Activated CD4-positive, alpha-beta T cell treated with anti-CD3 and anti-CD28 coated beads, Interleukin-10, Interleukin-2, amounts not matched to agents 100 ng/mL and 50 ng/mL, durations not matched to agents 16 hours and 8 hours (primary cell): ENCODE measurements around the gene CAPN3.

ENCODE experiments used
- DNase-seq: peaks from one replicate; pipeline ENCODE4 v3.0.0-alpha.2; 2020

Gene CAPN3

DNA sequence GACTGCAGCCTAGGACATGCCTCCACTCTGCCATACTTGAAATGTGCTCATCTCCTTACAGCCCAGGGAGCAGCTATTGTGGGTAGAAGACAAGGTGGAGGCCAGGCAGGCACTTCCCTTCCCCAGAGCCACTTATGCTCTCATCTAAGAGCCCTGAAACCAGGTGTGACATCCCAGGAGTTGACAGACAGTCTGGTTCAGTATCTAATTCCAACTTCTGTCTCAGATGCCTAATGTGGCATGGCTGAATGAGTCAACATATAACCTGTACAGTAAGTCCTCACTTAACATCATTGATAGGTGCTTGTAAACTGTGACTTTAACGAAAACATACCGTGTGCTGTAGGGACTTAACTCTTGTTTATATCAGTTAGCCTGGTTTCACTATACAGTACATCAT lies 1.2 kb upstream of the CAPN3 start:
- no peak for DNase-seq

DNA sequence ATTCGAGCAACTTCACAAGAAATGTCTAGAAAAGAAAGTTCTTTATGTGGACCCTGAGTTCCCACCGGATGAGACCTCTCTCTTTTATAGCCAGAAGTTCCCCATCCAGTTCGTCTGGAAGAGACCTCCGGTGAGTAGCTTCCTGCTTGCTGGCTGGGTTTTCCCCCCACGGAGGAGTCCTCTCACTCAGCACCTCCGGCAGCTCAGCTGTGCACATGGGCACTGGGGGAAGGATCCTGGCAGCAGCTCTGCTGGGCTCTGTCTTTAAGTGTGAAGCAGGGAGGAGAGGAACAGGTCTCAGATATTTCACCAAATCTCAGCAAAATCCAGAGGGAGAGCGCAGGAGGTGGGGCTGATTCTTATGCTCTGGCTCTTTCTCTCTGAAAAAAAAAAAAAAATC lies 684 bp downstream of the CAPN3 start:
- DNase-seq = no peak

DNA sequence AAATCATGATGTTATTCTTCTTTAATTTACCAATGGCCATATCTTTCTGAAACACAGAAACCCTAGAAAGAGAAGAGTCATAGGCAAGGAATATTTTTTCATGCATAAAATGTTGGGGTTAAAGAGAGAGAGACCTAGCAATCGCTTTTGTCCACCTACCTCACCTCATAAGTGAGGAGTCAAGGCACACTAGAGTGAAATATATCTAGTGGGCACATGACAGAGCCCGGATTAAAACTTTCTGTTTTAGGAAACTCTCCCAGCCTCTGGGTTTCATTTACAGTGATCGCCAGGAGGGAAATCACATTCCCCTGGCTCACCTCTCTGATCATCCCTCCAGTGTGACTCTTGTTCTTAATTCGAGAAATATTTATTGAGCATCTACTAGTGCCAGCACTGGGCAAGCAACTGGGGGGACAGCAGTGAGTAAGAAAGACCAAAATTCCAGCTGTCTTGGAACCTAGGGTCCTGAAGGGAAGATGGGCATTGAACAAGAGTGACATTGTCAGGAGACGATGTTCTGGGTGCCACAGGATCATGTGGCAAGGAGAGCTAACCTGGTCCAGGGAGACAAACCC lies 1.3 kb downstream of the CAPN3 start:
- no peak for DNase-seq

DNA sequence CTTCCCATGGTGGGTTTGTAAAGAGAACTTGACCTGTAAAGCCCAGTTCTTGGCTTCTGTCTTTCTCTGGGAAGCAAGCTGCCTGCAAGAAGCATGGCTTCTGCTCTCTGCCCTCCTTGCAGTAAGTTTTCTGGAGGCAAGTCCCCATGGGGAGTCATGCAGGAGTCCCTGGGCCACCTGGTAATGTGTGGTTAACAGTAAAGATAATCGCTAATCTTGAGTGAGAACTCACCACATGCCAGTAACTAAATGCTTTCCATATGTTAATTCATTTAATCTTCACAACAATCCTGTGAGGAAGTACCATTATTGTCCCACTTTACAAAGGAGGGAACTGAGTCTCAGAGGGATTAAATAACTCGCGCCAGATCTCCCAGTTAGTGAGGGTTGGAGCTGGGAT lies 4.2 kb downstream of the CAPN3 start:
- DNase-seq = no peak

DNA sequence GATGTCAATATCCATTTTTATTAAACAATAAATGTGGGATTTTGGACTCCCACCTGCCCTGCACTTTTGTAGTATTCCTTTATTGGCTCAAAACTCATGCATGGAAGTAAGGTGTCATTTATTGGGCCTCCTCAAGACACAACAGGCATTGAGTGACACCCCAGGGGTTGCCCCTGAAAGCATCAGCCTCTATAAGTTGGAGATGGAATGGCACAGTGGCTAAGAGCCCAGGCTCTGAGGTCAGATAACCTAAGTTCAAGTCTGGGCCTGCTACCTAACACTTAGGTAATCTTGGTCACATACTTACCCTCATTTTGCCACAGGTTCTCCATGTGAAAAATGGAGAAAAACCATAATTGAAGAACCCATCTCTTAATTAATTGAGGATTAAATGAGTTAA lies 4.6 kb downstream of the CAPN3 start:
- DNase-seq = no peak

DNA sequence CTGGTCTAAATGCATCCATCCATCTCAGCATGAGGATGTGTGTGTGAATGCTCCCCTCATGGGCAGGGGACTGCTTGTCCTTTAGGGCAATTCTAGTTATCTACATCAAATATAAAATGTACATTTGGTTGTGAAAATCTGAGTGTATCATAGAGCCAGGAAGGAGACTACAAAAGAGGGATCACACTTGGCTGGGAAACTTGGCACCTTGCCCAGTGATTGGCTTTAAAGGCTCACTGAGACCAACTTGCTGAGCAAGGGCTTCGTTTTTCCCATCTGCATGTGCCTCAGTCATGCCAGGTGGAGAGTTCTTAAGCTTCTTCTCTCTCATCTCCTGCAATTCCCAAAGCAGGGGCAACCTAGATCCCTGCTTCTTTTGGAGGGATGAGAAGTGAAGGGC lies 5.2 kb downstream of the CAPN3 start:
- no peak for DNase-seq

DNA sequence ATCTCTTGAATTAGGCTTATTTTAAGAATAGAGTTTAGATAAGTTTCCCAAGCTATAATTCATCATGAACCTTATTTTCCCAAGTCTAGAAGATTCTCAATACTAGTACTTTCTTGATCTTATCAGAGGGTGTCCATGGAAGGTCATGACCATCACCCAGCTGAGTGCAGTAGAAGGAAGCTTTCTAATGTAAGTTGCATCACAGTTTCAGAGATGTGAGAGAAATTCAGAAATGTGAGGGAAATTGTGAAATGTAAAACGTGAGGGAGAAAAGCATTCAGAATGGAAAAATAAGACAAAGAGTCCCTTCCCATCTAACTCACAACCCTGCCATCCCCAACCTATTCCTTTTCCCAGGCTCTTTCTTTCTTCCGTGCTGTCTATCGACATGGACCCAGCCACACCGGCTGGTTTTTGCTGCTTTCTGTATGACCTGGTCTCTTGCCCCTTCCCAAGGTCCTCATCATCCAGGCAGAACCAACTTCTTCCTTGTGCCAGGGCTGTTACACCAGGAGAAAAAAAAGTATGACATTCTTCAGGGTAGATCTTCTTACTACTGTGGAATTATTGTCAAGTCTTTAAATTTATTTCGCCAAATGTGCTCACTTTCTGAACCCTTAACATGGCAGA lies 6.7 kb downstream of the CAPN3 start:
- no peak for DNase-seq

DNA sequence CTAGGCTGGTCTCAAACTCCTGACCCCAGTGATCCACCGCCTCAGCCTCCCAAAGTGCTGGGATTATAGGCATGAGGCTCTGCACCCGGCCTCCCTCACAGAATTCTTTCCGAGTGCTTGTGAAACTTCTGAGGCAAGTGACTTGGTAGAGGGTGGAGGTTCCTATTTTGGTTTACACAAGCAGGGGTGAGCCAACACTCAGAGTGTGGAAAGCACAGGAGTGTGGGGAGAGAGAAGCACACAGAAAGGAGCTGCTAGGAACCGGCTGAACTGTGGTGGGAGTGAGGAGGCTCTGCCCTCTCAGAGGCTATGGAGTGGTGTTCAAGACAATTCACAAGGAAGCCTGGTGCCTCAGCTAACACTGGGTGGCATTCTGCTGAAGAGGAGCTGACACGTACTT lies 7.7 kb downstream of the CAPN3 start:
- DNase-seq = no peak

DNA sequence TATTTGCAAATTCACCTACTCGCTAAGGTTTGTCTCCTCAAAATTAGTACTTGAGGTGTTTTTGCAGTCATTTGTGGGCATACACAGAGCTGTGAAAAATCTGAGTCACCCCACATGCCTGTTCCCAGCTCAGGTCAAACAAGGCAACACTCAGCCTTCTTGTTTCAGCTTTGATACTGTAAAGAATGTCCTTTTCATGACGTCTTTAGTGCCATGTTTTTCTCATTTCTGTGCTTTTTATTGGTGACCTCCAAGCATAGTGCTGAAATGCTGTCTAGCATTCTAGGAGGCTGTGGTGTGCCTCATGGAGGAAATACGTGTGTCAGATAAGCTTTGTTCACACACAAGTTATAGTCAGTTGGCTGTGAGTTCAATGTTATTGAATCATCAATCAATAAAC lies 8.8 kb downstream of the CAPN3 start:
- DNase-seq = no peak

DNA sequence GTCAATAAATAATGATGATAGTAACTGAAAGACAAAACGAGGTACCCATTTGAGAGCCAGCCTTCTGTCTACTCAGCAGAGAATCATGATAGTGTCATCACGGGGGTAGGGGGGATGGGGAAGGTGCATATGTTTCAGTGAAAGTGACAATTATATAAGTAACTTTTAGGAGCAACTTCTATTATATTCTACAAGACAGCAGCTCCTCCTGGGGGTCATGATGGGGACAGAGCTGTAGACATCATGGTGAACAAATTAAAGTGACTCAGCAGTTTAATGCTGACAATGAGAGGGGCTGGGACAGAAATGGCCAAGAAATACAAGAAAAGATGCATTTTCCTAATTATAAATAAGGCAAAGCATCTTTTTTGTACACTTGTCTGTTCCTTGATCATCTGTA lies 11.8 kb downstream of the CAPN3 start:
- DNase-seq = peak; percentile 13

DNA sequence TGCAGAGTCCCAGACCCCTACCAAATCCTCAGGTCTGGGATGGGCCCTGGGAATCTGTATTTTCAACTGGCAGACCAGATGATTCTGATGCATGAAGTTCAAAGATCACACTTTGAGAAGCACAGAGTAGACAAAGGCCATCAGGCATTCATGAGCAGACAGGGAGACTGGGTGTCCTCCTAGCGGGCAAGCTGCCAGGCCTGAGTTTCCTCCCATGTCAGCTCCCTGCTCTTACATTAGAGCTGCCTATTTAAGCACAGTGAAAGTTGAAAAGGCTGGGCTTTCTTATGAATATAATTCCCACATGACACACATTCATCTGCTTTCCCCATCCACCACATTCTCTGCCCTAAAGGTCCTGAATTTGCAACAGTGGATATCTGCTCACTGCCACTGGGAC lies 14.0 kb downstream of the CAPN3 start:
- DNase-seq = no peak

DNA sequence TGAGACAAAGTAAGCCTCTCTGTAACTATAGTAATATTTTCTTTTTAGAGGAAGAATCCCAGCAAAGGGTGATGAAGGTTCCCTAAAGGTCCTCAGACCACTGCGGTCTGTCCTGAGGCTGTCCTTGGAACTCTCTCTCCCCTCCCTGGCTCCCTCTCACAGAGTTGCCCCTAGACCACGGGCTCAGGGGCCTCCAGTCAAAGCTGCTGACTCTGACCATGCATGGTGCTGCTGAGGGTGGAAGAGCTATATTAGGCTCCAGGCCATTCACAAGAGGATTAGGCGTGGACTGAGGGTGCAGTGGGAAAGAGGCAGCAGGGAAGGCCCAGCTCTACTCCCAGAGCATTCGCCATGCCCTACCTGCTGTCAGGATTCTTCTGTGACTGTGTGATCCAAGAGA lies 14.6 kb downstream of the CAPN3 start:
- DNase-seq = no peak

DNA sequence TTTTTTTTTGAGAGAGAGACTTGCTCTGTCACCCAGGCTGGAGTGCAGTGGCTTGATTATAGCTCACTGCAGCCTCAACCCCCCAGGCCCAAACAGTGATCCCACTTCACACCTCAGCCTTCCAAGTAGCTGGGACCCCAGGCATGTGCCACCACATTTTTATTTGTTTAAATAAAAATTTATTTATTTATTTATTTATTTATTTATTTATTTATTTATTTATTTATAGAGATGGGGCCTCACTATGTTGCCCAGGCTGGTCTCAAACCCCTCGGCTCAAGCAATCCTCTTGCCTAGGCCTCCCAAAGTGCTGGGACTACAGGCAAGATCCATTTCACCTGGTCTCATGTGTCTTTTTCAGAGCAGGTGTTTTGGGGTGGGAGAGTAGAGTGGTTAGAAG lies 15.5 kb downstream of the CAPN3 start:
- DNase-seq = no peak

DNA sequence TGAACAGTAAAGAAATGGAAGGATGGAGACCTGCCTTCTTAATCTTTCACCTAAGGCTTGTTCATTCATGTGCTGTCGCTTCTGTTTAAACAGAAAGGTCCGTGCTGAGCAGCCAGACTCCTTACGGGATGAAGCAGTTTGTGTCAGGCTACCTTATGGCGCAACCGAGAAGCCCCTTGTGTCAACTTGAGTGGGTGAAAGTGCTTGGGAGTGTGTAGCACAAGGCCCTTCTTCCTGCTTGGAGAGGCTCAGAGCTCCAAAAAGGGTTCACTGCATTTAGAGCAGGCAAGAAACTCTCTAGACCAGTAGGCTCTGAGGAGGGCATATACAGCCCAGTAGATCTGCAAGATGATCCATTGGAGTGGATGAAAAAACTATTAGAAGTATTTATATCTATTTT lies 16.0 kb downstream of the CAPN3 start:
- no peak for DNase-seq

DNA sequence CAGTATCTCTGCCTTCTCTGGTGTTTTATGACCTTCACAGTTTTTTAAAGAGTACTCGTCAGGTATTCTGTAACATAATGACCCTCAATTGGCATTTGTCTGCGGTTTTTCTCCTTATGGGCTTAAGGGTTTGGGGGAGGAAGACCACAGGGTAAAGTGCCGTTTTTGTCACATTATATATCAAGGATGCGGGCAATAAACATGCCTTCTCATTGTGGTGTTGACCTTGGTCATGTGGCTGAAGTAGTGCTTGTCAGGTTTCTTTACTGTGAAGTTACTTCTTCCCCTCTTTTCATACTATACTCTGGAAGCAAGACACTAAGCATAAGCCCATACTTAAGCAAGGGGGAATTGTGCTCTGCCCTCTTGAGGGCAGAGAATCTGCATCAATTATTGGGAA lies 16.6 kb downstream of the CAPN3 start:
- no peak for DNase-seq

DNA sequence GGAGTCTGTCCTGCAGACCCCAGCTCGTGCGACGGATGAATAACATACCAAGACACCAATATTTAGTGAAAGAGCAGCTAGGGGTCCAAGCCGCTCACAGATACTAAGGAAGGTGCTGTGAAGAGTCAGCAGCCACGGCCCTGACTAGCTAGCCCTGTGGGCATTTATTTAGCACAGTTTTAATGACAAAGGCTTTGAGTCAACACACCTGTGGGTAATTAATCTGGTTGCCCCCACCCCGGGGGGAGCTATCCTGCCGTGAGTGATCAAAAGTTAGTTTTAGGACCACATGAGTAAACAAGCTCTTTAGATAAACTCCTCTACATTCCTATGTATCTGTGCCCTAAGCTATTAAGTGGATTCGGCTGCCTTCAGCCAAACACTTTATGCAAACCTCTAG lies 18.7 kb downstream of the CAPN3 start:
- no peak for DNase-seq

DNA sequence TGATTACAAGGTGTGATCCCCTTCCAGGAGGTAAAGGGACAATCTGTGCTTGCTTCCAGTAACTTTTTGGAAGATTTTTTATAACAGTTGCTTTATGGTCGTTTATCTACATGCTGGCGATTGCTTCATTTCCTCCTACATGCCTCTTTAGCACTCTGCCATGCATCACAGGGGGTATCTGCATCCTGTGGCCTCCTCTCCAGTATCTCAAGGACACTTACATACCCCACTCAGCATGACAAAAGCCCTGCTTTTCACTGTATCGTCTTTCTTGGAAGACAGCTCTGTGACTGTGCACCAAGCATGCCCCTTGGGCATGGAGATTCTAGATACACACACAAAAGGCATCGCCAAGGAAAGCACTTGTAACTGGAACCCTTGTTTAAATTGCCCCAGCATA lies 25.3 kb downstream of the CAPN3 start:
- DNase-seq = no peak

DNA sequence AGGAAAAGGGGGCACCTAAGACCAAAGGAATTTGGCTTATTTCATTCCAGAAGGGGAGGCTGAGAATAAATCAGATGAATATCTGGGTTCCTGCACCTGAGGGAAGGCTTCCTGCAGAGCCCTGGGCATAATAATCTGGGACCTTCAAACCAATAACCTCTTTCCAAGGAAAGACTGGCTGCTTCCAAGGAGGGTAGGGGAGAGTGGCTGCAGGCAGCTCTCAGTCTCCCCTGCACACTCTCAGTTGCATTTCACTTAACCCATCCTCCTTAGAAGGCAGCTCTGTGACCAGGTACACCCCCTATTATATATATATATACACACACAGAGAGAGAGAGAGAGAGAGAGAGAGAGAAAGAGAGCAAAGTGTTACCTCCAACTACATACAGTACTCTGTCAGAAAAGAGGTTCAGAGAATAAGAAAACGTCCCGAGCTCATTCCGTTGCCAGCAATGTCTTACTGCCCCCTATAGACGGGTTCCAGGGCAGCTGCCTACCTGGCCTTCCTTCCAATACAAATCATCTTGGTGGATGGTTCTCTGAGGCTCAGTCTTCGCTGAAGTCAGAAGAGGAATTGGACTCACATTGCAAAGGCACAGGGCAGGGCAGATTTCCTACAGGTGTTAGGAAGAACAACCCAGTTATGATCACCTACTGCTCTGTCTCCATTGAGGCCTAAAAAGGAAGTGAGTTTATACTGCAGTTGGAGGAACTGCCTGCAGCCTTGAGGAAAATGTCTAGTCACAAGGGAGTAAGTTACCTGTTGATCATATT lies 26.1 kb downstream of the CAPN3 start:
- peak; percentile 60 for DNase-seq

DNA sequence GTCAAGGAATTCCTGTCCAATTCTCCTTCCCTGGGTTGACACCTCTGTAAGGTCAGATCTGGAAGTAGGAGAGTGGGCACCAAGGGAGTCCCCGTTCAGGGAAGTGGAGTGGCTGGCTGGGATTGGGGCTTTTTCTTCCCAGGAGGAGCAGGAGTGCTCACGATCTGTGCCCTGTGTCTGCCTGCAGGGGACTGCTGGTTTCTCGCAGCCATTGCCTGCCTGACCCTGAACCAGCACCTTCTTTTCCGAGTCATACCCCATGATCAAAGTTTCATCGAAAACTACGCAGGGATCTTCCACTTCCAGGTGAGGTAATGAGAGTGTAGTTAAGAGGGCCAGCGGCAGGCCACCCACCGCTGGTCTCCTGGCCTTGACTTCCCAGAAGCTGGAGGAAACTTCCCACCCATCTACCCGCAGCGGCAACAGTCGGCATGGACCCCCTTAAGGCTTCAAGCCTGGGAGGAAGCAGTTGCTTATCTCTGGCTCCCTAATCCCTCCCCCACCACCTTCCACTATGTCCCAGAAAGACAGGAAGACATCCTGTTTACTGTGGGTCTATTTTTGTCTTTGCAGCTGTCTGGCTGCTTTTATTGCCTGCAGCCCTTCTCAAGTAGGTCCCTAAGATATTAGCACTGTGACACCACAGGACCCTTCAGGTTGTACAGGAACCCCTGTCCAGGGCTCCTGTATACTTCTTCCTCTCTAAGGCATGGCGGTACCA lies 26.8 kb downstream of the CAPN3 start:
- no peak for DNase-seq

DNA sequence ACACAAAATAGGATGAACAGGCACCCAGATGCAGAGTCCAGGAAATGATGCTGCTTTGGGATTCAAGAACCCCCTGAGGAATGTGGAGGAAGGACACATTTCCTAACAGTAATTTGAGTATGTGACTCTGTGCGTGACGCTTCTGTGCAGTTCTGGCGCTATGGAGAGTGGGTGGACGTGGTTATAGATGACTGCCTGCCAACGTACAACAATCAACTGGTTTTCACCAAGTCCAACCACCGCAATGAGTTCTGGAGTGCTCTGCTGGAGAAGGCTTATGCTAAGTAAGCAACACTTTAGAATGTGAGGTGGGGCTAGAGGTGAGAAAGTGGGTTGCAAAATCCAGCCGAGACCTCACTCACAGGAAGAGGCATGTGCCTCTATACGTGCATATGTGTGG lies 28.3 kb downstream of the CAPN3 start:
- DNase-seq = no peak

DNA sequence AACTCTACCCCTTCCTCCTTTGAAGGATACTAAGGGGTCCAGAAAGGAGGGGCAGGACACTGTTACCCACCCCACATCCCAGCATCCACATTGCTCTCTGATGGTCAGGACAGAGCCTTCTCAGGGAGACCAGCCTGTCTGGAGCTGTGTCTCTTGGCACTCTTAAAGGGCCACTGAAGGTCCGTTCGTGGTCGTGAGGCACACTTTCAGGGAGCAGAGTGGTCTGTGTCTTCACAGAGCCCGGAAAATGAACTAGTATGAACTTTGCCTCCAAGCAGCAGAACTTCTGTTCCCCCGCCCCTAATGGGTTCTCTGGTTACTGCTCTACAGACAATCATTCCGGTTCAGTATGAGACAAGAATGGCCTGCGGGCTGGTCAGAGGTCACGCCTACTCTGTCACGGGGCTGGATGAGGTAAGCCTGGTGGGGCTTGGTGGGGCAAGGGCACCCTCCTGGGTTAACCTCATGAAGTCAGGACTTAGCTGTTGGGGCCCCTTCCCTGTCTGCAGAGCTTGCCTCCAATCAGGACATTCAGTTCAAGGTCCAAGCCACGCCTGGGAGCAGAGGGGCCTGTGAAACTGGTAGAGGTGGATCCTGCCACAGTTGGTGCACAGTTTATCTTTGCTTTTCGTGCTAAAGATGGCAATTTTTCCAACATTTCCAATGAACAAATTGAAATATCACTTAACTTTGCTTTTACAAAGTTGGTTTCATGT lies 33.2 kb downstream of the CAPN3 start:
- DNase-seq = no peak

DNA sequence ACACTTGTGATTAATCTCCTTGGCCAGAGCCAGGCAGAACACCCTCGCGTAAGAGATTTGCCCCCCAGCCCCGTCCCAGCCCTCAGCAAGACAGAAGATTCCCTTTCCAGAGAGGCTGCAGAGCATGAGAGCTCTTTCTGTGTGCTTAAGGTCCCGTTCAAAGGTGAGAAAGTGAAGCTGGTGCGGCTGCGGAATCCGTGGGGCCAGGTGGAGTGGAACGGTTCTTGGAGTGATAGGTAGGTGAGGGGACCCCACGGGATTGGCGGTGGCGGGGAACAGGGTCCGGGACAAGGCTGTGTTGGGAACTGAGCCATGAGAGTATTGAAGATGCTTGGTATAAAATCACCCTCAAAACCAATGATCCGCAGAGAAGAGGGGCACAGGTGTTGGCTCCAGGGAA lies 34.8 kb downstream of the CAPN3 start:
- DNase-seq = no peak

DNA sequence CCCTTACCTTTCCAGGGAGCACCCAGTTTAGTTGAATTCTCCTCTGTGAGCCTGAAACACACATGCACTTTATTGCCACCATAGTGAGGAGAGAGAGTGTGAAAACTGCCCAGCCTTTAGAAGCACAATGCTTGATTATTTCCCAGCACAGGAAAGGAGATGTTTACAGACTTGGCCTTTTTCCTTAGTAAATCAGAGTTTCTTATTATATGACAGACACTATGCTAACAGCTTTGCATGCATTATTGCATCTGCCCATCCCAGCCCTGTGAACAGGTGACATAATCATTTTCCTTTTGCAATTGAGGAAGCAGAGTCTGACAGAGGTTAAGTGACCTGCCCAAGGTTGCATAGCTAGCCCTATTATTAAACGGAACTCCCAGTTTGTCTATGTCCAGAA lies 36.5 kb downstream of the CAPN3 start:
- no peak for DNase-seq
